CD4-positive, CD25-positive, alpha-beta regulatory T cell (primary cell): ENCODE data around the gene TMEM61. TPM values are rescaled to one million over a fixed set of nuclear protein-coding genes. Genes with fewer than 3 reads are reported as not detected.

Experiments
- ATAC-seq, 2 donors: fragments of 150-1000 bp; cut with Tn5 transposase; one replicate each; pipeline ENCODE4 v1.10.0; 2021; ENCODE audit warnings: low read depth in 2 of 2, moderate number of reproducible peaks in 2 of 2, moderate library complexity in 1 of 2
- DNase-seq, 3 donors: peaks; one replicate each; pipeline versions ENCODE4 v3.0.0 to v3.0.0-alpha.2; 2012 to 2022; ENCODE audit warnings: mixed read lengths in 1 of 3
- H3K27ac ChIP-seq: one replicate; pipeline ENCODE4 v1.7.0; 2013; ENCODE audit warnings: mild to moderate bottlenecking, low read length; ENCODE audit not compliant: insufficient read depth, poor library complexity, severe bottlenecking
- H3K27me3 ChIP-seq: one replicate; pipeline ENCODE4 v1.7.0; 2013; ENCODE audit warnings: low read length; ENCODE audit not compliant: control insufficient read depth, insufficient read depth
- H3K36me3 ChIP-seq: one replicate; pipeline ENCODE4 v1.7.0; 2013; ENCODE audit warnings: mild to moderate bottlenecking, low read length, moderate library complexity; ENCODE audit not compliant: control insufficient read depth, insufficient read depth
- H3K4me1 ChIP-seq: 2 replicates; pipeline ENCODE4 v1.7.0; 2013; ENCODE audit warnings: mild to moderate bottlenecking, low read length; ENCODE audit not compliant: insufficient read depth, control insufficient read depth, poor library complexity, severe bottlenecking
- H3K4me3 ChIP-seq: one replicate; pipeline ENCODE4 v1.7.0; 2013; ENCODE audit warnings: low read depth, mild to moderate bottlenecking, low read length, moderate library complexity
- H3K9me3 ChIP-seq, 2 experiments: 1 replicate in 1 of 2; 2 replicates in 1 of 2; pipeline ENCODE4 v1.7.0; 2013; ENCODE audit warnings: low read length in 2 of 2, mild to moderate bottlenecking in 1 of 2, moderate library complexity in 1 of 2; ENCODE audit not compliant: control insufficient read depth in 2 of 2
- H3K27ac Mint-ChIP-seq, 3 donors: one replicate each; pipeline ENCODE4 v1.8.0; 2020 to 2022; ENCODE audit warnings: mild to moderate bottlenecking in 3 of 3, mixed read lengths in 3 of 3, moderate library complexity in 2 of 3
- H3K27me3 Mint-ChIP-seq: one replicate; pipeline ENCODE4 v1.8.0; 2022; ENCODE audit warnings: mild to moderate bottlenecking, mixed read lengths
- H3K36me3 Mint-ChIP-seq: one replicate; pipeline ENCODE4 v1.8.0; 2020; ENCODE audit warnings: mixed read lengths
- H3K4me1 Mint-ChIP-seq, 4 donors: one replicate each; pipeline ENCODE4 v1.8.0; 2020 to 2022; ENCODE audit warnings: mixed read lengths in 4 of 4, mild to moderate bottlenecking in 1 of 4
- H3K4me3 Mint-ChIP-seq, 4 donors: one replicate each; pipeline ENCODE4 v1.8.0; 2020 to 2022; ENCODE audit warnings: mild to moderate bottlenecking in 4 of 4, mixed read lengths in 4 of 4, moderate library complexity in 3 of 4
- H3K9me3 Mint-ChIP-seq, 7 donors: one replicate each; pipeline ENCODE4 v1.8.0; 2020 to 2022; ENCODE audit warnings: mixed read lengths in 7 of 7, mild to moderate bottlenecking in 3 of 7, moderate library complexity in 2 of 7
- polyA plus RNA-seq, 4 donors: library from polyadenylated mRNA; unstranded; fragments of 300-500 nt; fragmentation: Illumina TruSeq; gene quantifications; one replicate each; pipeline ENCODE4 v1.2.3, GENCODE V29; 2021
- total RNA-seq: library from RNA; stranded (reverse); gene quantifications from one replicate; pipeline ENCODE4 v1.2.3, GENCODE V29; 2022

Gene TMEM61
- total and polyA plus RNA-seq, 5 donors from 2014 or later: not detected

- H3K4me1 Mint-ChIP-seq: peaks cover 0 to 16% (median 9%) of the 10 kb centered on the region in 4 donors
Measured at GRCh38 chr1:54942976-54943375, 37.5 kb upstream of the TMEM61 start.

DNA sequence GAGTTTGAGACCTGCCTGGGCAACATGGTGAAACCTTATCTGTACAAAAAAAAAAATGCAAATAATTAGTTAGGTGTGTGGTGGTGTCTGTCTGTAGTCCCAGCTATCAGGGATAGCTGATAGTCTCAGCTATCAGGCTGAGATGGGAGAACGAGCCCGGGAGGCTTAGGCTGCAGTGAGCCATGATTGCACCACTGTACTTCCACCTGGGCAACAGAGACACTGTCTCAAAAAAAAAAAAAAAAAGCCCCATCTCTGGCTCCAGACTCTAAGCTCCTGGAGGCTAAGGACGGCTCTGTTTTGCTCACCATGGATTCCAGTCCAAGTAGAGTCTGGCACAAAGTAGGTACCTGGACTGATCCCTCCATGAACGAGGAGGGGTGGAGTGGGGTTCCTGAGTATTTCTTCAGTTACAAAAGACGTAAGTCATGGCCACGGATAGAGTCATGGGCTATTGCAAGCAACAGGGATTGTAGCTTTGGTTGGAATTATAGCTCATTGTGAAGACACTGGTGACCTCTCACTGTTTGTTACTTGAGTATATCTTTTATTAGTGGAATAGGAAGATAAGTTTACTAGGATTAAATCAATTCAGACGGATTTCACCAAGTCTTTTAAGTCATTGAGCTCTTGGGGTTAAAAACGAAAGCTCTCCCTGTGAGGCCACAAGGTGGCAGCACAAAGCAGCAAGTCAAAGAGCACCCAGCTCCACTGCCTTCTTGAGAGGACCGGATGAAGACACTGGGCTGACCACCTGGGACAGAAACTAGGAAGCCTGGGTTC, 35.6 kb upstream of the TMEM61 start:
- H3K9me3 Mint-ChIP-seq: no peaks in the 10 kb centered on the region
- ATAC-seq (peak in 1 of 2 donors; percentile 49), DNase-seq (peak; percentile 15 to 85 (median 52))
- Histone ChIP-seq H3K9me3 (no peaks in the 10 kb centered on the region), H3K27me3 (peaks cover 4% of the 10 kb centered on the region), H3K4me1 (peaks cover 5% of the 10 kb centered on the region), H3K4me3 (no peak overlapping the region), H3K36me3 (no peaks in the 10 kb centered on the region), H3K27ac (no peak overlapping the region)
- peaks cover 19% of the 10 kb centered on the region for H3K27me3 Mint-ChIP-seq
- no peaks in the 10 kb centered on the region for H3K36me3 Mint-ChIP-seq
- H3K4me3 Mint-ChIP-seq: no peak overlapping the region
- H3K27ac Mint-ChIP-seq: peak overlapping the region in 1 of 3 donors; percentile 54
- H3K4me1 Mint-ChIP-seq: peaks cover 0 to 8% (median 6%) of the 10 kb centered on the region in 4 donors

More at GRCh38 chr1:54942976-54943375, 37.5 kb upstream of the TMEM61 start:
- H3K27me3 ChIP-seq: peaks cover 7% of the 10 kb centered on the region
- no peak for DNase-seq
- H3K4me1 ChIP-seq: peaks cover 5% of the 10 kb centered on the region
- peaks cover 19% of the 10 kb centered on the region for H3K27me3 Mint-ChIP-seq
- H3K4me3 Mint-ChIP-seq: no peak overlapping the region
- ATAC-seq: no peak
- no peaks in the 10 kb centered on the region for H3K9me3 ChIP-seq
- no peaks in the 10 kb centered on the region for H3K36me3 ChIP-seq
- H3K27ac Mint-ChIP-seq: no peak overlapping the region
- no peak overlapping the region for H3K4me3 ChIP-seq
- H3K36me3 Mint-ChIP-seq: no peaks in the 10 kb centered on the region
- no peaks in the 10 kb centered on the region for H3K9me3 Mint-ChIP-seq
- H3K27ac ChIP-seq: no peak overlapping the region

- Mint-ChIP-seq H3K27ac (peak overlapping the region in 1 of 3 donors; percentile 54), H3K4me3 (no peak overlapping the region), H3K36me3 (no peaks in the 10 kb centered on the region), H3K27me3 (peaks cover 19% of the 10 kb centered on the region), H3K9me3 (no peaks in the 10 kb centered on the region), H3K4me1 (peaks cover 0 to 11% (median 7%) of the 10 kb centered on the region in 4 donors)
- no peak overlapping the region for H3K27ac ChIP-seq
- peaks cover 4% of the 10 kb centered on the region for H3K27me3 ChIP-seq
- H3K4me1 ChIP-seq: peaks cover 5% of the 10 kb centered on the region
- H3K4me3 ChIP-seq: no peak overlapping the region
- ATAC-seq (no peak), DNase-seq (no peak)
- no peaks in the 10 kb centered on the region for H3K9me3 ChIP-seq
- no peaks in the 10 kb centered on the region for H3K36me3 ChIP-seq
Measured at GRCh38 chr1:54945393-54945936, 35.0 kb upstream of the TMEM61 start.

- H3K9me3 Mint-ChIP-seq: no peaks in the 10 kb centered on the region
- no peak overlapping the region for H3K4me3 Mint-ChIP-seq
- H3K27ac Mint-ChIP-seq: no peak overlapping the region
- H3K9me3 ChIP-seq: no peaks in the 10 kb centered on the region
- no peaks in the 10 kb centered on the region for H3K36me3 Mint-ChIP-seq
- H3K27me3 ChIP-seq: no peaks in the 10 kb centered on the region
- peaks cover 0 to 11% (median 7%) of the 10 kb centered on the region in 4 donors for H3K4me1 Mint-ChIP-seq
- H3K4me1 ChIP-seq: peaks cover 5% of the 10 kb centered on the region
- H3K36me3 ChIP-seq: no peaks in the 10 kb centered on the region
- H3K27me3 Mint-ChIP-seq: peaks cover 15% of the 10 kb centered on the region
- H3K27ac ChIP-seq: no peak overlapping the region
- DNase-seq: no peak
- no peak overlapping the region for H3K4me3 ChIP-seq
- no peak for ATAC-seq
Measured at GRCh38 chr1:54947540-54947939, 32.9 kb upstream of the TMEM61 start.

DNA sequence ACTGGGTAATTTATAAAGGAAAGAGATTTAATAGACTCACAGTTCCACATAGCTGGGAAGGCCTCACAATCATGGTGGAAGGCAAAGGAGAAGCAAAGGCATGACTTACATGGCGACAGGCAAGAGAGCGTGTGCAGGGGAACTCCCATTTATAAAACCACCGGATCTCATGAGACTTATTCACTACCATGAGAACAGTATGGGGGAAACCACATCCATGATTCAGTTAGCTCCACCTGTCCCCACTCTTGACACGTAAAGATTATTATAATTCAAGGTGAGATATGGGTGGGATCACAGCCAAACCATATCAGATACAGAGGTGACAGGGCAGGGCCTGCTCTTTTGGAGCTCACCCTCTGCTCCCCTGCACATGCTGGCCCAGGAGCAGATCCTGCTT, 31.4 kb upstream of the TMEM61 start:
- Histone ChIP-seq H3K27me3 (no peaks in the 10 kb centered on the region), H3K27ac (no peak overlapping the region), H3K4me1 (peaks cover 5% of the 10 kb centered on the region), H3K4me3 (no peak overlapping the region), H3K9me3 (no peaks in the 10 kb centered on the region), H3K36me3 (no peaks in the 10 kb centered on the region)
- Mint-ChIP-seq H3K36me3 (no peaks in the 10 kb centered on the region), H3K27ac (no peak overlapping the region), H3K4me1 (peaks cover 0 to 11% (median 7%) of the 10 kb centered on the region in 4 donors), H3K27me3 (peaks cover 14% of the 10 kb centered on the region), H3K4me3 (no peak overlapping the region), H3K9me3 (no peaks in the 10 kb centered on the region)
- DNase-seq (no peak), ATAC-seq (no peak)

- H3K27me3 Mint-ChIP-seq: peaks cover 8% of the 10 kb centered on the region
- Histone ChIP-seq H3K36me3 (no peaks in the 10 kb centered on the region), H3K4me1 (peaks cover 4% of the 10 kb centered on the region), H3K4me3 (no peak overlapping the region), H3K27me3 (no peaks in the 10 kb centered on the region), H3K9me3 (no peaks in the 10 kb centered on the region), H3K27ac (no peak overlapping the region)
- H3K36me3 Mint-ChIP-seq: no peaks in the 10 kb centered on the region
- no peak overlapping the region for H3K4me3 Mint-ChIP-seq
- H3K4me1 Mint-ChIP-seq: peaks cover 0 to 8% (median 5%) of the 10 kb centered on the region in 4 donors
- H3K27ac Mint-ChIP-seq: no peak overlapping the region
- H3K9me3 Mint-ChIP-seq: no peaks in the 10 kb centered on the region
- ATAC-seq (no peak), DNase-seq (no peak)
Measured at GRCh38 chr1:54950006-54950368, 30.4 kb upstream of the TMEM61 start.

- H3K27ac ChIP-seq: no peak overlapping the region
- H3K27me3 ChIP-seq: no peaks in the 10 kb centered on the region
- peaks cover 0 to 4% (median 2%) of the 10 kb centered on the region in 4 donors for H3K4me1 Mint-ChIP-seq
- no peaks in the 10 kb centered on the region for H3K4me1 ChIP-seq
- no peaks in the 10 kb centered on the region for H3K9me3 Mint-ChIP-seq
- H3K27ac Mint-ChIP-seq: no peak overlapping the region
- H3K4me3 ChIP-seq: no peak overlapping the region
- H3K36me3 Mint-ChIP-seq: no peaks in the 10 kb centered on the region
- no peaks in the 10 kb centered on the region for H3K36me3 ChIP-seq
- H3K9me3 ChIP-seq: no peaks in the 10 kb centered on the region
- ATAC-seq (no peak), DNase-seq (peak in 2 of 3 donors; percentile 11 to 53)
- H3K27me3 Mint-ChIP-seq: peaks cover 5% of the 10 kb centered on the region
- H3K4me3 Mint-ChIP-seq: no peak overlapping the region
Measured at GRCh38 chr1:54950369-54951163, 29.9 kb upstream of the TMEM61 start.
